Psoas muscle (tissue), 8 donors: ENCODE data around the gene CYP3A5. TPM values are rescaled to one million over a fixed set of nuclear protein-coding genes. Genes with fewer than 3 reads are reported as not detected.

ENCODE experiments used
- ATAC-seq, 4 donors: fragments of 200-7000 bp; cut with Tn5 transposase; one replicate each; pipeline ENCODE4 v1.9.1; 2020; ENCODE audit warnings: moderate library complexity in 3 of 4, mild to moderate bottlenecking in 2 of 4
- DNase-seq, 2 donors: peaks; one replicate each; pipeline ENCODE4 v3.0.0-alpha.2; 2020
- H3K27ac ChIP-seq: fragments of 200-600 bp; one replicate; pipeline ENCODE4 v1.8.0; 2022
- H3K27me3 ChIP-seq, 3 donors: fragments of 200-600 bp in 1 of 3; one replicate each; pipeline versions ENCODE4 v1.6.1 to v1.8.0; 2013 to 2022; ENCODE audit warnings: low read length in 2 of 3, mild to moderate bottlenecking in 2 of 3, moderate library complexity in 1 of 3; ENCODE audit not compliant: insufficient read depth in 3 of 3
- H3K36me3 ChIP-seq, 2 donors: fragments of 200-600 bp in 1 of 2; one replicate each; pipeline versions ENCODE4 v1.6.1 to v1.8.0; 2013 to 2022; ENCODE audit warnings: low read depth in 1 of 2, mild to moderate bottlenecking in 1 of 2, moderate library complexity in 1 of 2; ENCODE audit not compliant: insufficient read depth in 1 of 2
- H3K4me1 ChIP-seq: fragments of 200-600 bp; one replicate; pipeline ENCODE4 v1.8.0; 2022
- H3K4me3 ChIP-seq: fragments of 200-600 bp; one replicate; pipeline ENCODE4 v1.8.0; 2022; ENCODE audit warnings: mild to moderate bottlenecking
- H3K9me3 ChIP-seq: fragments of 200-600 bp; one replicate; pipeline ENCODE4 v1.8.0; 2022
- WGBS, 3 donors: extraction: QIAGEN DNeasy Blood & Tissue Kit; methylation state at CpG; one replicate each; pipeline versions ENCODE4 v1.1.6 to v1.1.7; 2013; 5-methylcytosine and 5-hydroxymethylcytosine counted together
- intact Hi-C, 2 donors: fragments of 100-400 bp; cut with DNase I; formaldehyde crosslinking; loops; one replicate each; pipeline versions ENCODE4 v1.11.0 to v1.14.2; 2022
- polyA plus RNA-seq, 3 donors: library from polyadenylated mRNA; stranded (reverse); fragments of 200-250 nt; gene quantifications; one replicate each; pipeline ENCODE4 v1.2.3, GENCODE V29; 2013
- total RNA-seq, 4 donors: library from RNA; stranded (reverse); fragmentation: NEBNext Ultra II Directional in 2 of 4; extraction: Animal tissue kit (Norgen Biotek cat#: 25700) in 2 of 4; gene quantifications; one replicate each; pipeline versions ENCODE4 v1.2.1 to v1.2.4, GENCODE V29; 2021 to 2023
- TF ChIP-seq, protein P1 (sequence below): fragments of 200-600 bp; IDR thresholded peaks from one replicate; pipeline ENCODE4 v1.8.0; 2022; ENCODE audit warnings: antibody characterized with exemption
- donor health status: healthy with polysubstance abuse.
- donor health status: DM: no; HTN: no; CAD: no; lungs with moderate emphysema.
- donor health status: Bipolar disorder and iron deficiency.
- donor health status: healthy.
- donor health status: DM: yes; HTN: yes; CAD: no.
- donor health status: DM: no; HTN: no; CAD: no.
- donor health status: DM: no; HTN: no; CAD: no.
- donor health status: DM: yes; HTN: yes; CAD: no.

The CYP3A5 gene
- total and polyA plus RNA-seq, 7 donors = 0.12 to 2.4 (median 0.32) TPM

DNA sequence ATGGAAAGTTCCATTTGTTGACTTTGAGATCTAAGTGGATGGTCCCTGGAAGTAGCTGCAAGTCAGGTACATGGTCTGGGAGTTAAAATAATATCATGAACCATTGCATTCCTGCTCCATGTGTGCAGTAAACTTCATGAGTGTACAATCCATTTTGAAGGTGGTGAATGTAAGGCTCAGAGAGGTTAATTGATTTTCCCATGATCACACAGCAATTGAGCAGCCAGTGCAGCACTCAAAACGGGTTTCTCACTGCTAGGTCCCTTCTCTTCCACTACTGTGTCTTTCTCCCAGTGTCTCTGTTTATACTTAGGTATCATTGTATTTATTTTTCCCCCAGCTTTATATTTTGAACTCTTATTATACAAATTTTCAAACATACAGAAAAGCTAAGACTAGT is 53.1 kb downstream of the CYP3A5 start:
- Histone ChIP-seq H3K9me3 (no peaks in the 10 kb centered on the region), H3K27me3 (no peaks in the 10 kb centered on the region), H3K4me3 (no peak overlapping the region), H3K4me1 (peaks cover 6% of the 10 kb centered on the region), H3K27ac (no peak overlapping the region), H3K36me3 (peaks cover 12 to 100% of the 10 kb centered on the region in 2 donors)
- TF ChIP-seq, protein P1, sequence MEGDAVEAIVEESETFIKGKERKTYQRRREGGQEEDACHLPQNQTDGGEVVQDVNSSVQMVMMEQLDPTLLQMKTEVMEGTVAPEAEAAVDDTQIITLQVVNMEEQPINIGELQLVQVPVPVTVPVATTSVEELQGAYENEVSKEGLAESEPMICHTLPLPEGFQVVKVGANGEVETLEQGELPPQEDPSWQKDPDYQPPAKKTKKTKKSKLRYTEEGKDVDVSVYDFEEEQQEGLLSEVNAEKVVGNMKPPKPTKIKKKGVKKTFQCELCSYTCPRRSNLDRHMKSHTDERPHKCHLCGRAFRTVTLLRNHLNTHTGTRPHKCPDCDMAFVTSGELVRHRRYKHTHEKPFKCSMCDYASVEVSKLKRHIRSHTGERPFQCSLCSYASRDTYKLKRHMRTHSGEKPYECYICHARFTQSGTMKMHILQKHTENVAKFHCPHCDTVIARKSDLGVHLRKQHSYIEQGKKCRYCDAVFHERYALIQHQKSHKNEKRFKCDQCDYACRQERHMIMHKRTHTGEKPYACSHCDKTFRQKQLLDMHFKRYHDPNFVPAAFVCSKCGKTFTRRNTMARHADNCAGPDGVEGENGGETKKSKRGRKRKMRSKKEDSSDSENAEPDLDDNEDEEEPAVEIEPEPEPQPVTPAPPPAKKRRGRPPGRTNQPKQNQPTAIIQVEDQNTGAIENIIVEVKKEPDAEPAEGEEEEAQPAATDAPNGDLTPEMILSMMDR = no peak
- WGBS, 3 donors = 81 to 83% (median 81%) methylated on average over 1 of the region's 1 CpG
- DNase-seq (no peak), ATAC-seq (no peak)
- intact Hi-C loops = no loop called here

DNA sequence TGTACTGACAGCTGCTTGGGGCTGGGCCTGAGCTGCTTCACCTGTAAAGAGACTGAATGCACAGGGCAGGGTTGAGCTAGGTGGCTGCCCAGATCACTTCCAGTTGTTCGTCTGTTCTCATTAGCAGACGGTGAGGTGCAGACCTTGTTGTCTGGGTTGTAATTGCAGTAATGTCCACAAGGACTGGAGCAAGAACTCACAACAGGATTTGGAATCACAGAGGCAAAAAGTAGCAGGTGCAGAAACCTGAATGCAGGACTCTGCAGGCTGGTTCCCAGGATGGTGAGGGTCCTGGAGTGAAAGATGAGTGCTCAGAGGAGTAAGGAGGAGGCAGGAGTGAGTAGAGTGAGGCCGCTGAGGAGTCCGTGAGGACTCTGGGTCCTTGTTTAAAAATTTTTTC is 53.8 kb downstream of the CYP3A5 start:
- no peak for ATAC-seq
- TF ChIP-seq, protein P1 = no peak
- WGBS, 3 donors = 85 to 95% (median 90%) methylated on average over 4 of the region's 4 CpGs

DNA sequence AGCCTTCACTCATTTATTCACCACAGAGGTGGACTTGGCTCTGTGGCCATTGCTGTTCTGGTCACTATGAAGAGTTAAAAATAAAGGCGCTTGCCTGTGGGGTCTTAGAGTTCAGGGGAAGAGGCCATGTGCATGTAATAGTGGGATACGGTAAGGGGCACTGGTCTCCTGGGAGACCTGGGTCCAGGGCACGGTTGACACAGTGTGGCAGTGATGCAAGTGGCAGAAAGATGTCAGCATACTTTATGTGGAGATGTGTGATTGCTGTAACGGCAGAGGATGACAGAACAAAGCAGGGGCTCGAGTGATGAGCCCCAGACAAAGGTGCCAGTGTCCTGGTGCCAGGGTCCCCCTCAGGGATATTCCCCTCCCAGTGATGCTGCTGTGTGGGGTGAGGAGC is 54.5 kb downstream of the CYP3A5 start:
- no peaks in the 10 kb centered on the region for H3K9me3 ChIP-seq
- H3K36me3 ChIP-seq = peaks cover 14 to 100% of the 10 kb centered on the region in 2 donors
- intact Hi-C loops = no loop called here
- no peak overlapping the region for H3K27ac ChIP-seq
- H3K4me1 ChIP-seq = no peaks in the 10 kb centered on the region
- H3K4me3 ChIP-seq = no peak overlapping the region
- TF ChIP-seq, protein P1 = no peak
- DNase-seq = no peak
- 72 to 86% (median 85%) methylated on average over 5 of the region's 5 CpGs for WGBS, 3 donors
- no peak for ATAC-seq
- H3K27me3 ChIP-seq = no peaks in the 10 kb centered on the region

More for the DNA sequence above, 53.8 kb downstream of the CYP3A5 start:
- Histone ChIP-seq H3K9me3 (no peaks in the 10 kb centered on the region), H3K4me3 (no peak overlapping the region), H3K27me3 (no peaks in the 10 kb centered on the region), H3K27ac (no peak overlapping the region), H3K4me1 (peaks cover under 1% of the 10 kb centered on the region), H3K36me3 (peaks cover 16 to 100% of the 10 kb centered on the region in 2 donors)
- DNase-seq = no peak
- intact Hi-C loops = no loop called here

DNA sequence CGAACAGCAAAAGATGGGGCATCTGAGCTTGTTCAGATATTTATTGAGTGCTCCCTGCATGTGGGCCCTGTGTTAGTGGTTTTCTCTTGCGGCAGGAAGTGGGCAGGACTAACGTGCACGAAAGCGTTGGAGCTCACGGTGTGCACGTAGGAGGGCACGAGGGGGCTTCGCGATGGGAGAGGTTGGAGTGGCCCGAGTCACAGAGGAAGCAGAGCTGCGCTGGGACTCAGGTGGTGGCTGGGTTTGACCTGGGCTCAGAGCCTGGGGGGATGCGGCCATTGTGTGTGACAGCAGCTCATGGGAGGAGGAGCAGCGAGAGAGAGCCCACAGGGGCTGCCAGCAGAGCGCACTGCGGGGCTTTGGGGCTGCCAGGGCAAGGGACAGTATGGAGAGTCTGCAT is 55.3 kb downstream of the CYP3A5 start:
- Histone ChIP-seq H3K36me3 (peaks cover 12 to 100% of the 10 kb centered on the region in 2 donors), H3K27ac (no peak overlapping the region), H3K4me1 (no peaks in the 10 kb centered on the region), H3K27me3 (no peaks in the 10 kb centered on the region), H3K9me3 (no peaks in the 10 kb centered on the region), H3K4me3 (no peak overlapping the region)
- TF ChIP-seq, protein P1 = no peak
- intact Hi-C loops = loop anchor here in 1 of 2 donors (5.0 kb wide), 1 partner anchor 288 kb away; no protein-coding TSS in a partner anchor
- ATAC-seq (no peak), DNase-seq (peak in 1 of 2 donors; percentile 51)
- 86 to 93% (median 92%) methylated on average over 16 of the region's 16 CpGs for WGBS, 3 donors
